ENCODE data around the gene GULP1.
"Not testable (repeated sequence)": the region's sequence is repeated elsewhere in the genome, so short reads cannot be mapped to it uniquely, and the experiment has no call there.

Gene GULP1

GRCh38 chr2:188600536-188601210 is 309.0 kb downstream of the GULP1 start:
- ChIA-PET POLR2A (no interaction called here), CTCF (no interaction called here)
- DNase-seq (ENCODE audit: extremely low spot score), result no peak
- TF ChIP-seq, protein P1, sequence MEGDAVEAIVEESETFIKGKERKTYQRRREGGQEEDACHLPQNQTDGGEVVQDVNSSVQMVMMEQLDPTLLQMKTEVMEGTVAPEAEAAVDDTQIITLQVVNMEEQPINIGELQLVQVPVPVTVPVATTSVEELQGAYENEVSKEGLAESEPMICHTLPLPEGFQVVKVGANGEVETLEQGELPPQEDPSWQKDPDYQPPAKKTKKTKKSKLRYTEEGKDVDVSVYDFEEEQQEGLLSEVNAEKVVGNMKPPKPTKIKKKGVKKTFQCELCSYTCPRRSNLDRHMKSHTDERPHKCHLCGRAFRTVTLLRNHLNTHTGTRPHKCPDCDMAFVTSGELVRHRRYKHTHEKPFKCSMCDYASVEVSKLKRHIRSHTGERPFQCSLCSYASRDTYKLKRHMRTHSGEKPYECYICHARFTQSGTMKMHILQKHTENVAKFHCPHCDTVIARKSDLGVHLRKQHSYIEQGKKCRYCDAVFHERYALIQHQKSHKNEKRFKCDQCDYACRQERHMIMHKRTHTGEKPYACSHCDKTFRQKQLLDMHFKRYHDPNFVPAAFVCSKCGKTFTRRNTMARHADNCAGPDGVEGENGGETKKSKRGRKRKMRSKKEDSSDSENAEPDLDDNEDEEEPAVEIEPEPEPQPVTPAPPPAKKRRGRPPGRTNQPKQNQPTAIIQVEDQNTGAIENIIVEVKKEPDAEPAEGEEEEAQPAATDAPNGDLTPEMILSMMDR (IDR thresholded peaks at IDR 0.05; ENCODE audit: control extremely low read depth, extremely low read depth, low read depth, missing control alignments), result no peak

DNA sequence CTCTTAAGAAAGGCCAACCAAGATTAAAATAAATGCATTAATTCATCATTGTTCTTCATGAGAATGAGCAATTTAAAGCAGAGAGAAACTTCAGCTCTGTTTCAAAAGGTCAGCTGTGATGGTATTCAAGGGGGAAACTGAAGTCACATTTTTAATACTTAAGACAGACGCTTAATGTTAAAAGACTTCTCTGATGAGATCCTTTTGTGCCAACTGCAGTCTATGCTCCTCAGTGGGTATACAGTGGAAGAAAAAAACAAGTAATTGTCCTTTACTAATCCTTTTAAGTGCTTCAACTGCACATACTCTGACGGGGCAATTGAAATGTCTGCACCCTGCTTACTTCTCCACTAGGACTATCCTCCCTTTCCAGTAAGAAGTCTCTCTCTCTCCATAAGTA is 309.7 kb downstream of the GULP1 start:
- POLR2A ChIA-PET, result no interaction called here

GRCh38 chr2:188601927-188602326 is 310.3 kb downstream of the GULP1 start:
- TF ChIP-seq, protein P1 (IDR thresholded peaks at IDR 0.05; ENCODE audit: control extremely low read depth, extremely low read depth, low read depth, missing control alignments), result no peak
- no peak for DNase-seq (ENCODE audit: extremely low spot score)
- ChIA-PET CTCF (no interaction called here), POLR2A (no interaction called here)

More for the DNA sequence above, 309.7 kb downstream of the GULP1 start:
- no peak for DNase-seq (ENCODE audit: extremely low spot score)
- TF ChIP-seq, protein P1 (IDR thresholded peaks at IDR 0.05; ENCODE audit: control extremely low read depth, extremely low read depth, low read depth, missing control alignments), result no peak
- CTCF ChIA-PET, result no interaction called here

DNA sequence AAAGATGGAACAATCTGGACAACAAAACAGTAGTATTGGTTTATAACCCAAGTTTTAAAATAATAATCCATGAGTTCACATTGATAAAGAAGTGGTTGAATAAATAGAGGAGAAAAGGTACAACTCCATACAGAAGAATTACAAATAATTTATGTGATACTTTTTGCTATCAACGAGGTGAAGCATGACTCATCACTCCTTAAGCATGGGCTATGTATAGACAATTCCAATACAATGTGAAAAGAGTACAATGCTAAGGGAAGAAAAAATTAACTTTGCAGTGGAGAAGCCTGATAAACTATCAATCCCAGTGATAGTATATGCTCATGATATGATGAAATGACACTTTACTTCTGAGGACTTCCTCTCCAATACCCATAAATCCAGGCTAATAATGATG is 312.9 kb downstream of the GULP1 start:
- DNase-seq (ENCODE audit: extremely low spot score), result no peak
- TF ChIP-seq, protein P1 (IDR thresholded peaks at IDR 0.05; ENCODE audit: control extremely low read depth, extremely low read depth, low read depth, missing control alignments), result no peak
- ChIA-PET POLR2A (no interaction called here), CTCF (no interaction called here)

DNA sequence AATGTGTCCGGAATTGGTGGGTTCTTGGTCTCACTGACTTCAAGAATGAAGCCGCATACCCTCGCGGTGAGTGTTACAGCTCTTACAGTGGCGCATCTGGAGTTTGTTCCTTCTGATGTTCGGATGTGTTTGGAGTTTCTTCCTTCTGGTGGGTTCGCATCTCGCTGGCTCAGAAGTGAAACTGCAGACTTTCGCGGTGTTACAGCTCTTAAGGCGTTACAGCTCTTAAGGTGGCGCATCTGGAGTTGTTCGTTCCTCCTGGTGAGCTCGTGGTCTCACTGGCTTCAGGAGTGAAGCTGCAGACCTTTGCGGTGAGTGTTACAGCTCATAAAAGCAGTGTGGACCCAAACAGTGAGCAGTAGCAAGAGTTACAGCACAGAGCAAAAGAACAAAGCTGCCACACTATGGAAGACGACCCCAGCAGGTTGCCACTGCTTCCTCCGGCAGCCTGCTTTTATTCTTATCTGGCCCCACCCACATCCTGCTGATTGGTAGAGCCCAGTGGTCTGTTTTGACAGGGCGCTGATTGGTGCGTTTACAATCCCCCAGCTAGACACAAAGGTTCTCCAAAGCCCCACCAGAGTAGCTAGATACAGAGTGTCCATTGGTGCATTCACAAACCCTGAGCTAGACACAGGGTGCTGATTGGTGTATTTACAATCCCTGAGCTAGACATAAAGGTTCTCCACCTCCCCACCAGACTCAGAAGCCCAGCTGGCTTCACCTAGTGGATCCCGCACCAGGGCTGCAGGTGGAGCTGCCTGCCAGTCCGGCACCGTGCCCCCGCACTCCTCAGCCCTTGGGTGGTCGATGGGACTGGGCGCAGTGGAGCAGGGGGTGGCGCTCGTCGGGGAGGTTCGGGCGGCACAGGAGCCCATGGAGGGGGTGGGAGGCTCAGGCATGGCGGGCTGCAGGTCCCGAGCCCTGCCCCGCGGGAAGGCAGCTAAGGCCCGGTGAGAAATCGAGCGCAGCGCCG is 314.2 kb downstream of the GULP1 start:
- DNase-seq (ENCODE audit: extremely low spot score); POLR2A ChIA-PET; CTCF ChIA-PET: not testable (repeated sequence)

DNA sequence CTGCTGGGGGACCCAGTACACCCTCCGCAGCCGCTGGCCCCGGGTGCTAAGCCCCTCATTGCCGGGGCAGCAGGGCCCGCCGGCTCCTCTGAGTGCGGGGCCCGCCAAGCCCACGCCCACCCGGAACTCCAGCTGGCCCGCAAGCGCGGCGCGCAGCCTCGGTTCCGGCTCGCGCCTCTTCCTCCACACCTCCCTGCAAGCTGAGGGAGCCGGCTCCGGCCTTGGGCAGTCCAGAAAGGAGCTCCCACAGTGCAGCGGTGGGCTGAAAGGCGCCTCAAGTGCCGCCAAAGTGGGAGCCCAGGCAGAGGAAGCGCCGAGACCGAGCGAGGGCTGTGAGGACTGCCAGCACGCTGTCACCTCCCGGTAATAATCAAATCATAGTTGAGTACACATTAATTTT is 314.9 kb downstream of the GULP1 start:
- DNase-seq (ENCODE audit: extremely low spot score); CTCF ChIA-PET; POLR2A ChIA-PET: not testable (repeated sequence)

GRCh38 chr2:188607501-188607900 is 315.8 kb downstream of the GULP1 start:
- CTCF ChIA-PET, result no interaction called here
- POLR2A ChIA-PET, result no interaction called here
- DNase-seq (ENCODE audit: extremely low spot score), result no peak
- TF ChIP-seq, protein P1 (IDR thresholded peaks at IDR 0.05; ENCODE audit: control extremely low read depth, extremely low read depth, low read depth, missing control alignments), result no peak
